Stimulated activated CD8-positive, alpha-beta memory T cell treated with anti-CD3 and anti-CD28 coated beads, Interleukin-4, amount 100 ng/mL, for 24 hours (primary cell): Measurements from ENCODE around the gene ZNF829.

Source experiments
- DNase-seq: peaks from one replicate; pipeline ENCODE4 v3.0.0-alpha.2; 2020; ENCODE audit warnings: low read depth

Gene ZNF829

DNA sequence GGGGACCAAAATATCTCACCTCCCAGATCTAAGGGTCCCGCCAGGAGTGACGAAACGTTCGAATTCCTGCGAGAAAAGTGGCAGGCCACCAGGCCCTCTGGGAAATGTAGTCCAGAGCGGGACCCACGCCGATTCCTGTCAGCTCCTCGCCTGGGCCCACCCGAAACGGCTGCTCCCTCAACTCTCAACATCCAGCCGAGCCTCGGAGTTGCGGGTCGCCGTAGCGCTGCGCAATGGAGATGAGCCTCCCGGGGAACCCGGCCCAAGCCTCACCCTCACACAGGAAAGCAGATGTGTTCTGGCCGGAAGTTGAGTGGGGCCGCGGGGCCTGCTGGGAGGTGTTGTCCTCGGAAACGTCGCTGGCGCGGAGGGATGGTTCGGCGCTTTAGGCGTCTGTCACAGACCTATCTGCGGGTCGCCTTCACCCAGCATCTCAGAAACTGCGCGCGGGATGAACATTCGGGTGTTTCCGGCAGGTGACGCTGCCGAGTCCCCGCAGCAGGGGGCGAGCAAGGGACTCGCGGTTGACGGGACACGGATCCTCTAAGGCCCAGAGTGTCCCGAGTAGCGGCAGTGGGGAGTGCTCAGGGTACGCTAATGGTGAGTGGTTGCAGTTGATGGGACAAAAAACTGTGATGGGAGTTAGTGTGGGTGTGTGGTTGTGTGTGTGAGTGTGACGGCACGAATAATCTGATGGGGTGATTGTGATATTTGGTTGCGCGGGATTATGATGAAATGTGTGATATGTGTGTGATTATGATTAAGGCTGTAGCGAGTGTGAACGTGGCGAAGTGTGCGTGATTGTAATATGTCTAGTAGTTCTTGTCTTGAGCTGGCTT, at the start of gene ZNF829, which contains the start of gene ZNF568:
ZNF829 (minus strand) TSS at position 300 of the 839 bp plus-strand sequence. CDS start 1,124 bp downstream, outside the sequence.
ZNF568 (plus strand) TSS at position 341 of the 839 bp plus-strand sequence. CDS start 6,439 bp downstream, outside the sequence.
- peak; percentile 83 for DNase-seq

DNA sequence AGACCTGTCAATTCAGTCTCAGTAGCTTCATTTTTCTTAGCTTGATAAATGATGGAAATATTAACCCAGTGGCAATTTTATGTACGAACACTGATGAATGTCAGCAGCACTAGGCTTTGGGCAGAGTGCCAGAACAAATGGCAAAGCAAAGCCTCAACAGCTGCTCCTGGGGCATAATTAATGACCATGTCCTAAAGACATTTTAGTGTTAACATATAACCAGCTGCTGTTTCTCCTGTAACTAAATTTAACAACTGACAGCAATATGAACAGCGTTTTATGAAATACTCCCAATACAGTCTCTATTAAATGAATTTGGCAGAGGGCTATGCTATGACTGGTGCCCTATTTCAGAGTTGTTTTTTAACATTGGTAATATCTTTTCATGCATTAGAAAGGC, 47.2 kb upstream of the ZNF829 start:
- DNase-seq, result no peak

DNA sequence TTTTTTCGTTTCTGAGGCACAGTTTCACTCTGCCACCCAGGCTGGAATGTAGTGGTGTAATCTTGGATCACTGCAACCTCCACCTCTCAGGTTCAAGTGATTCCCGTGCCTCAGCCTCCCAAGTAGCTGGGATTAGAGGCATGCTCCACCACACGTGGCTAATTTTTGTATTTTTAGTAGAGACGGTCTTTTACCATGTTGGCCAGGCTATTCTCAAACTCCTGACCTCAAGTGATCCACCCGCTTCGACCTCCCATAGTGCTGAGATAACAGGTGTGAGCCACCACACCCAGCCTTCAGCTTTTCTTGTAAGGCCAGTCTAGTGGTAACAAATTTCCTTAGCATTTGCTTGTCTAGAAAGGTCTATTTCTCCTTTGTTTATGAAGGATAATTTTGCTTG, 46.3 kb upstream of the ZNF829 start:
- DNase-seq, result no peak

DNA sequence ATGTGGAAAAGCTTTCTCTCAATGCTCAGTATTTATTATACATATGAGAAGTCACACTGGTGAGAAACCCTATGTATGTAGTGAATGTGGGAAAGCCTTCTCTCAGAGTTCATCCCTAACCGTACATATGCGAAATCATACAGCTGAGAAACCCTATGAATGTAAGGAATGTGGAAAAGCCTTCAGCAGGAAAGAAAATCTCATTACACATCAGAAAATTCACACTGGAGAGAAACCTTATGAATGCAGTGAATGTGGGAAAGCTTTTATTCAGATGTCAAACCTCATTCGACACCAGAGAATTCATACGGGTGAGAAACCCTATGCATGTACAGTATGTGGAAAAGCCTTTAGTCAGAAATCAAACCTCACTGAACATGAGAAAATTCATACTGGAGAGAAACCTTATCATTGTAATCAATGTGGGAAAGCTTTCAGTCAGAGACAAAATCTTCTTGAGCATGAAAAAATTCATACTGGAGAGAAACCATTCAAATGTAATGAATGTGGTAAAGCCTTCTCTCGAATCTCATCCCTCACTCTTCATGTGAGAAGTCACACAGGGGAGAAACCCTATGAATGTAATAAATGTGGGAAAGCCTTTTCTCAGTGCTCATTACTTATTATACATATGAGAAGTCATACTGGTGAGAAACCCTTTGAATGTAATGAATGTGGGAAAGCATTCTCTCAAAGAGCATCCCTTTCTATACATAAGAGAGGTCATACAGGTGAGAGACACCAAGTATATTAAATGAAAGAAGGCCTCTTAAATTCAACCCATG, 34.4 kb upstream of the ZNF829 start:
- no peak for DNase-seq

DNA sequence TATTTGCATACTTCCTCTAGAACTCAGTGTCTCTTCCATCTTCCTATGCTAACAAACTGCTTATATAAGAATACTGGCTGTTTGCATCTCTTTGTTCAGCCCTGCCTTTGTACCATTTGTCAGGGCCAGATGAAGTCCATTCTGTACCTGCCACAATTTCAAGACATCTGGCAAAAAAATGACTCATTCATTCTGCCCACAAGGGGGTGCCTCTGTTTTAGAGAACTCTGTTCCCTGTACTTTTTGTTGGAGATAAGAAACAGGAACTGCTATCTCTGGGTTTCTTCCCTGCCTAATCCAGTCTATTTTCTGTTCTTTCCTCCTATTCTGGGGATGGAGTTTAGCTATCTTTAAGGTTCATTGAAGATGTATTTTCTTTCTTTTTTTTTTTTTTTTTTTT, 23.1 kb upstream of the ZNF829 start:
- no peak for DNase-seq

DNA sequence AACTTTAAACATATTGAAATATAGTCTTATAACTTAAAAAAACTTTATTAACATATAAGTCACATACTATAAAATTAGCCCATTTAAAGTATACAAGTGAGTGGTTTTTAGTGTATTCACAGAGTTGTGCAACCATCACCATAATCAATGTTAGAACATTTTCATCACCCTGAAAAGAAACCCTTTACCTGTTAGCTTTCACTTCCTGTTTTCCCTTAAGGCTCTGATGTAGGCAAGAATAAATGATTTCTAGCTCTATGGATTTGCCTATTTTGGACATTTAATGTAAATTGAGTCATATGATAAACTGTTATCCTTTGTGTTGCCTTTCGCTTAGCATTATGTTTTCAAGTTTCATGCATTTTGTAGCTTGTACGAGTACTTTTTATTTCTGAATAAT, 15.6 kb upstream of the ZNF829 start:
- no peak for DNase-seq

DNA sequence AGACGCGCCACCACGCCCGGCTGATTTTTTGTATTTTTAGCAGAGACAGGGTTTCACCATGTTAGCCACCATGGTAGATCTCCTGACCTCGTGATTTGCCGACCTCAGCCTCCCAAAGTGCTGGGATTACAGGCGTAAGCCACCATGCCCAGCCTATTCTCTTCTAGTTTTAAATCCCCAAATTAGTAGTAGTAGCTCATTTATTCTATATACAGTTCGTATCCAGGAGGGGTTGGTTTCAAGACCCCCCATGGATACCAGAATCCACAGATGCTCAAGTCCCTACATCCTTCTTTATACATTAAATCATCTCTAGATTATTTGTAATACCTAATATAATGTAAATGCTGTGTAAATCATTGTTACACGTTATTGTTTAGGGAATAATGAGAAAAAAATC, 2.0 kb upstream of the ZNF829 start:
- no peak for DNase-seq

DNA sequence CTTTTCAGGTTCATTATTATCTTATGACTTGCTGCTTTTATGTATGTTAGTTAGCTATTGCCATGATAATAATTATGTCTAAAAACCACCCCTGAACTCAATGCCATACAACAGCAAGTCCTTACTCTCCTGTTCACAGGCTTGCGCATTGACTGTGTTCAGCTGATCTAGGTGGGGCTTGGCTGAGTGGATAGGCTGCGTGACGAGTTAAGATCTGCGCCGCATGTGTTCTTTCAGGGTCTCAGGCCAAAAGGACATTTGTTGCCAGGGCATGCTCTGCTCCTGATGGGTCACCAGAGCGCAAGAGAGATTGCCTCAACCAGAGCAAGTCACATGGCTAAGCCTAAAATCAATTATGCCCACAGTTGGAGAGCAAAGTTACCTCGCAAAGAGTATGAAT, 900 bp upstream of the ZNF829 start:
- no peak for DNase-seq

DNA sequence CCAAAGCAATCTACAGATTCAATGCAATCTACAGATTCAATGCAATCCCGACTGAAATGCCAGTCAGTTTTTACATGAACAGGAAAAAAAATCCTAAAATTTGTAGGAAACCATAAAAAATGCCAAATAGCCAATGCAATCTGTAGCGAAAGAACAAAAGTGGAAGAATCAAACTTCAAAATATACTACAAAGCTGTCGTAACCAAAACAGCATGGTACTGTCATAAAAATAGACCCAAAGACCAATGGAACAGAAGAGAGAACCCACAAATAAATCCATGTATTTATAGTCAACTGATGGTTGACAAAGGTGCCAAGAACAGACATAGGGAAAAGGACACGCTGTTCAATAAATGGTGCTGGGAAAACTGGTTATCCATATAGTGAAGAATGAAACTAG, 17.7 kb downstream of the ZNF829 start:
- DNase-seq, result no peak

DNA sequence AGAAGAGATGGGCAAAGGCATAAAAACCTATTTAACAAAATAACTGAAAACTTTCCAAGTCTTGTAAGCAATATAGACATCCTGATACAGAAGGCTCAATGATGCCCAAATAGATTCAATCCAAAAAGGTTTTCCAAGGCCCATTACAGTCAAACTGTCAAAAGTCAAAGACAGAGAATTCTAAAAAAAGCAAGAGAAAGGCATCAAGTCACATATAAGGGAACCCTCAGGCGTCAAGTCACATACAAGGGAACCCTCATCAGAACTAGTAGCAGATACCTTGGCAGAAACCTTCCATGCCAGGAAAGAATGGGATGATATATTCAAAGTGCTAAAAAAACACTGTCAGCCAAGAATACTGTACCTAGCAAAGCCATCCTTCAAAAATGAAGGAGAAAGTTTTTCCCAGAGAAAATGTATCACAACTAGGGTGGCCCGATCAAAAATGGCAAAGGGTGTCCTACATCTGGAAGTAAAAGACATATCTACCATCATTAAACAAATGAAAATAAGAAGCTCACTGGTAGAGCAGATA, 21.2 kb downstream of the ZNF829 start:
- no peak for DNase-seq

DNA sequence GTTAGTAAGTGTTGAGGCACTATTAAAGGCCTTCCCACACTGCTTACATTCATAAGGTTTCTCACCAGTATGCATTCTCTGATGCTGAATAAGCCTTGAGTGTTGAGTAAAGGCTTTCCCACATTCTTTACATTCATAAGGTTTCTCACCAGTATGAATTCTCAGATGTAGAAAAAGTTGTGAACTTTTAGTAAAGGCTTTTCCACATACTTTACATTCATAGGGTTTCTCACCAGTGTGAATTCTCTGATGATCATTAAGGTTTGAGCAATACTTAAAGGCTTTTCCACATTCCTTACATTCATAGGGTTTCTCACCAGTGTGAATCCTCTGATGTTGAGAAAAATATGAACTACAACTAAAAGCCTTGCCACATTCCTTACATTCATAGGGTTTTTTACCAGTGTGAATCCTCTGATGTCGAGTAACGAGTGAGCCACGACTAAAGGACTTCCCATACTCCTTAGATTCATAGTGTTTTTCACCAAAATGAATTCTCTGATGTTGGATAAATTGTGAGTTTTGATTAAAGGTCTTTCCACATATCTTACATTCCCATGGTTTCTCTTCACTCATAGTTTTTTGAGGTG, 24.2 kb downstream of the ZNF829 start:
- DNase-seq, result no peak

DNA sequence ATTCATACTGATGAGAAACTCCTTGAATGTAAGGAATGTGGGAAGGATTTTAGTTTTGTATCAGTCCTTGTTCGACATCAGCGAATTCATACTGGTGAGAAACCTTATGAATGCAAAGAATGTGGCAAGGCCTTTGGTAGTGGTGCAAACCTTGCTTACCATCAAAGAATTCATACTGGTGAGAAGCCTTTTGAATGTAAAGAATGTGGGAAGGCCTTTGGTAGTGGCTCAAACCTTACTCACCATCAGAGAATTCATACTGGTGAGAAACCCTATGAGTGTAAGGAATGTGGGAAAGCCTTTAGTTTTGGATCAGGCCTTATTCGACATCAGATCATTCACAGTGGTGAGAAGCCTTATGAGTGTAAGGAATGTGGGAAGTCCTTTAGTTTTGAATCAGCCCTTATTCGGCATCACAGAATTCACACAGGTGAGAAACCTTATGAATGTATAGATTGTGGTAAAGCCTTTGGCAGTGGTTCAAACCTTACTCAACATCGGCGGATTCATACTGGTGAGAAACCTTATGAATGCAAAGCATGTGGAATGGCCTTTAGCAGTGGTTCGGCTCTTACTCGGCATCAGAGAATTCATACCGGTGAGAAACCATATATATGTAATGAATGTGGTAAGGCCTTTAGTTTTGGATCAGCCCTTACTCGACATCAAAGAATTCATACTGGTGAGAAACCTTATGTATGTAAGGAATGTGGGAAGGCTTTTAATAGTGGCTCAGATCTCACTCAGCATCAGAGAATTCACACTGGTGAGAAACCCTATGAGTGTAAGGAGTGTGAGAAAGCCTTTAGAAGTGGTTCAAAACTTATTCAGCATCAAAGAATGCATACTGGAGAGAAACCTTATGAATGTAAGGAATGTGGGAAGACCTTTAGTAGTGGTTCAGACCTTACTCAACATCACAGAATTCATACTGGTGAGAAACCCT, 38.8 kb downstream of the ZNF829 start:
- no peak for DNase-seq

DNA sequence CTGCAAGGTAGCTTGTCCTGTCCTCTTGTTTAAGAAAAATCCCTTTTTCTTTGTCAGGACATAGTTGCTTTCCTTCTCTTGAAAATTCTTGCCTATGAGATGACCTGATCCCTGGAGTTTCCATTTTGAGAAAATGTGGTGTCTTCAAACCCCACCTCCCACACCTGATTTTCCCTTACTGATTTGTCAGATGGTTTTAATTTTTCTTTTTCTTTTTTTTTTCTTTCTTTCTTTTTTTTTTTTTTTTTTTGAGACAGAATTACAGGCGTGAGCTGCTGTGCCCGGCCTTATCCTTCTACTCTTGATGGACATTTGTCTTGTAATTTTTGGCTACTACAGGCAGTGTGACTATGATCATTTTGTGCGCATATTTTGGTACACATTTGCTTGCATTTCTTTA, 64.2 kb downstream of the ZNF829 start:
- no peak for DNase-seq

DNA sequence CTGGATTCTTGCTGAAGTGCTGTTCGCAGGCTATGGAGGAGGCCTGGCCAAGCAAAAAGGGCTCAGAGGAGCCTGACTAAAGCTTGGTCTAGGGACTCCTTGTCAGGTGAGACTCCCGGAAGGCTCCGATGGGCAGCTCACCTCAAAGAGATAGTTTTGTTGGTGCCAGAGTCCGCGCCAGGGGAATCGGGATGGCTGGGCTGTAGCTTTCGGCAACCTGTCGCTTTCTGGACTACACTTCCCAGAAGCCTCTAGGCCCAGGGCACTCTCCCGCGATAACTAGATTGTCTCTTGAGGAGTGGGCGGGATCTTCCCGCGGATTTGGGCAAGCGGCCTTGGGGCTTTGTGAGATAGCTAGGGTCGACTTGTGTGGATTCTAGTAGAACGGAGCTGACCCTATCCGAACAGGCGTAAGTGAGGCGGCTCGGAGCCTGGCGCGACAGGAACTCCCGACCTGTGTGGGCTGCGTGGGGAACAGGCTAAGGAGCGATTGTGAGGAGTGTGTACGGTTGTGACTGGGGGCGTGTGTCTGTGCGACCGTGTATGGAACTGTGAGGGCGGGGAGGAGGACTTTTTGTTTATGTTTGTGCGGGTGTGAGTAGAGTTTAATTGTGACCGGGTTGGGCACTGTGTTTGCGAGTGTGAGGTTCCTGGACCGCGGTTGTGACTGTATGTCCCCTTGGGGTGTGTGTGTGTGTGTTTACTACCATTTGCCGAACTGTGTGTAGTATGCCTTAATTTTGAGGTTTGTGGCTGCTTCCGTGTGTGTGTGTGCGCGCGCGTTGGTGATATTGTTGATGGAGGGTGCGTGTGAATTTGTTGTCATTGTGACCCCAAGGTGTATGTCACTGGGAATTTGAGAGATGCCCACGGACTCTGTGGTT, 65.3 kb downstream of the ZNF829 start, which contains the start of gene ZNF345:
ZNF345 (plus strand) TSS at position 318 of the 884 bp plus-strand sequence. CDS start 25,955 bp downstream, outside the sequence.
- peak; percentile 74 for DNase-seq

DNA sequence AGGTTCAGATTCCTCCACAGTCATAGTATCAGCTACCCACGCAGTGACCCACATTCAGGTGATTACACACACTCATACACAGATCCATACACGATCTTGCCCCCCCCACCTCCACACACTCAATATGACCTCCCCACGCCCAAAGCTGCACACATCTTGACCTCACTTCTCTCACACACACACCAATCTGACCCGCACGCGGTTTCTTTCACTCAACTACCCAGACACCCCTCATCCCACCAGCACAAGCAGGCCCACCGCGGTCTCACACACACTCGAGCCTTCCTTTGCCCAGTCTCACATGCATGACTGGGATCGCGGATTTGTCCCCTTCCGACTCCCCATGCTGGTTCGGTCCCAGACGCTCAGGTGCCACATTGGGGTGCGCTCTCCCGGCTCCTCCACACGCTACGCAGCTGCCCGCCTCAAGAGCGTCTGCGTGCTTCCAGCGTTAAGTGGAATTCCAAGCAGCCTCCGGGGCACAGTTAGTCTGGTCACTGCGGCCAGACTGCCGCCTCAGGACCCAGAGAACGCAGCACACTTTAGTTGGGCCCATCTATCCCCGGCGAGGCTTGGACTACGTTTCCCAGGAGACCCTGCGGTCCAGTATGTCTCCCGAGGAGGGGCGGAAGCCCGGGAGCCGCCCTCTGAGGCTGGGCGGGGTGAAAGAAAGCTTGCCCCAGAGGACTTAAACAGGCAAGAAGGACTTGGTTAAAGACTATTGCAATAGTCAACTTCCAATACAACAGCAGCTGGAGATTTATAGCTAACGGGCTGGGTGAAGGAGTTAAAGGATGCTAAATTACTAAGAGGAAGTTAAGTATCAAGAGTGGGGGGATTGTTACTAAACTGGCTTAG, 66.2 kb downstream of the ZNF829 start:
- DNase-seq, result peak; percentile 85

DNA sequence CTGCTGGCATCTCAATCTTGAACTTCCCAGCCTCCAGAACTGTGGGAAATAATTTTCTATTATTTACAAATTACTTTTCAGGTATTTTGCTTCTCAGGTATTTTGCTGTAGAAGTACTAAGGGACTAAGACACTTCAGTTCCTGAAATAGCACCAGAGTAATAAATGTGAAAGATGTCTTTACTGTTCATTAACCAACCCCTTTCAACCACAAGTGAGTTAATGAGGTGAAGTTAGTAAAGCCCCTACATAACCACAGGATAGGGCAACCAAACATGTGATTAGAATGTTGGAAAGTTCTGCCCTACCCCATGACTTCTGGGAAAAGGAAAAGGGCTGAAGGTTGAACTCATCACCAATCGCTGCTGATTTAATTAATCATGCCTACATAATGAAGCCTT, 68.1 kb downstream of the ZNF829 start:
- no peak for DNase-seq

DNA sequence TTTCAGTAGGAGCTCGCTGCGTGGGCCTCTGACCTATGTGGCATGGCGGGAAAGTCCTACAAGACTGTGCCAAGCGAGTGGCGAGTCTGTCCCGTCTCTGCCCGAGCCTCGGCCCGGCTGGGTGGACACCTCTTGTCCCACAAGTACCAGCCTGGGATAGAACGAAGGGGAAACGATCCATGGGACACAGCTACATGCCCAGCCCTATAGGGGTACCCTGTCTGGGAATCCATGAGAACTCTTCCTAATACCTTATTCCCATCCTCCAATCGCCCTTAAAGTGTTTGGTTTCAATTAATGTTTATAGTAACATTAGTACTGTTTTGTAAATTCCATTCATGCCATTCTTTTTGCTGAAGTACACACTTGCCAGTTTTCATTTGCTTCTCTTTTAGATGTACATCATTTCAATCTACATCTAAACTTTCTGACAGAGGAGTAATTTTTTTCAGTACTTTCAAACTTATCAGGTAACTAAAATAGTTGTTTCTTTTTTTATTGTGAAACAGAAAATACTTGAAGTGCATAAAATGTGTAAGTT, 77.2 kb downstream of the ZNF829 start:
- no peak for DNase-seq
